Skeletal muscle cell (primary cell): ENCODE measurements around the gene RALGAPB.

Experiments
- DNase-seq: peaks from one replicate; pipeline ENCODE4 v3.0.0-alpha.2; 2010; ENCODE audit warnings: low read depth
- H3K4me3 ChIP-seq: 2 replicates; pipeline ENCODE4 v1.5.1; 2011; ENCODE audit warnings: low read depth, mild to moderate bottlenecking, control low read depth, low read length, moderate library complexity

RALGAPB gene

GRCh38 chr20:38625896-38626295 is 153.3 kb downstream of the RALGAPB start:
- no peak for DNase-seq

GRCh38 chr20:38626921-38627659 is 154.4 kb downstream of the RALGAPB start:
- no peak overlapping the region for H3K4me3 ChIP-seq
- DNase-seq: no peak

More at GRCh38 chr20:38625896-38626295, 153.3 kb downstream of the RALGAPB start:
- no peak overlapping the region for H3K4me3 ChIP-seq
